DMS114 treated with DMSO at 0.1 percent for 48 hours (cell line): Measurements from ENCODE around the gene DIP2C.

Experiments
- DNase-seq: peaks from one replicate; lab custom pipeline; 2025; ENCODE audit not compliant: unreplicated experiment; lab: John Stamatoyannopoulos, UW

DIP2C gene

DNA sequence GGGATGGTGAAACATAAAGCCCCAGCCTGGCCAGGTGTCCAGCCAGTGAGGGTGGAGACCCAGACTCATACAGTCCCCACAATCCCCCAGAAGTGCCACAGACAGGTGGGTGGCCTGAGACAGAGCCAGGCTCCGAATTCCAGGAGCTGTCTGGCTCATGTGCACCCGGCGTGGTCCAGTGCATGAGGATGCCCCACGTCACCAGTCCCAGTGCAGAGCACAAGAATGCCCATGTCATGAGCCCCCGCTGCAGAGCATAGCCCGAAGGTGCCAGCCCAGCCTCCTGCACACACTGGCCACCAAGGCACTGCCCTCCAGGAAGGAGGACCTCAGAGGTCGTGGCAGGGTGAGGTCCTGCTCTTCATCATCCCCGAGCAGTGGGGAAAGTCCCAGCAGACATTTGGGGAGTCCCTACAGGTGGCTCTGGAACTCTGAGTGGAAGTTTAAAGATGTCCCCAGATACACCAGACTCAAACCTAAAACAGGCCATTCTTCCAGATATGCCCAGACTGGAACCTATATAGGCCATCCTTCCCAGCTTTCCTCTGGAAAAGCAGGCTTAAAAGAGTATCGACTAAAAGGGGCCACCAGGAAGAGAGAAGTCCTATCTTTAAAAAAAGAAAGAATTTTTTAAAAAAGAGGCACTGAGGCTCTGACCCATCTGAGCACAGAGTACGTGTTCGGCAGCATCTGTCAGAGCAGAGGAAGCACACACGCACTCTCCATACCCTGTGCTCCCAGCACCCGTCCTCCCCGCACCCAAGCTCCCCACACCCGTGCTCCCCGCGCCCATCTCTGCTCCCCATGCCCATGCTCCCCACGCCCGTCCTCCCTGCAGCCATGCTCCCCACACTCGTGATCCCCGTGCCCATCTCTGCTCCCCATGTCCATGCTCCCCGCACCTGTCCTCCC lies 11.5 kb downstream of the DIP2C start:
- no peak for DNase-seq

DNA sequence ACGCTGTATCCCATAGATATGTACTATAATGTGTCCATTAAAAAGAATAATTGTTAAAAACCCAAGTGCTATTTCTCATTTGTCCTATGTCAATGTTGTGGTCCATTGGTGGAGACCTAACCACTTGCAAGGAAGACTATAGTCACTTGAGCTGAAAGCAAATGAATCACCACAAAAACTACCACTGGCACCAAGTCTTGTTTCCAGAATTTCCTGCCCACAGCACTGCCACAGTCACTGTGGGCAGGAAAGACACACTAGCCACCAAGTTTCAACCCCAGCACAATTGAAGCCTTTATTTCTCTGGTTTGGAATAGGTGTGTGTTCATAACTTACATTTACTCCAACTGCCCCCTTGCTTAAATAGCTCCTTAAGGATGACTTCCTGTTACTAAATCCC lies 12.4 kb downstream of the DIP2C start:
- DNase-seq = no peak

DNA sequence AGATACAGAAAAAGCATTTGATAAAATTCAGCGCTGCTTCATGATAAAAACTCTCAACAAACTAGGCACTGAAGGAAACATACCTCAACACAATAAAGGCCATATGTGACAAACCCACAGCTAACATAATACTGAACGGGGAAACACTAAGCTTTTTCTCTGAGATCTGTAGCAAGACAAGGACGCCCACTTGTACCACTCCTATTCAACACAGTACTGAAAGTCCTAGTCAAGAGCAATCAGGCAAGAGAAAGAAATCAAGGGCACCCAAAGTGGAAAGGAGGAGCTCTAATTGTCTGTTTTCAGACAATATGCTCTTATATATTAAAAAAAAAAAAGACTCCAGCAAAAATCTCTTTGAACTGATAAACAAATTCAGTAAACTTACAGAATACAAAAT lies 13.3 kb downstream of the DIP2C start:
- no peak for DNase-seq

DNA sequence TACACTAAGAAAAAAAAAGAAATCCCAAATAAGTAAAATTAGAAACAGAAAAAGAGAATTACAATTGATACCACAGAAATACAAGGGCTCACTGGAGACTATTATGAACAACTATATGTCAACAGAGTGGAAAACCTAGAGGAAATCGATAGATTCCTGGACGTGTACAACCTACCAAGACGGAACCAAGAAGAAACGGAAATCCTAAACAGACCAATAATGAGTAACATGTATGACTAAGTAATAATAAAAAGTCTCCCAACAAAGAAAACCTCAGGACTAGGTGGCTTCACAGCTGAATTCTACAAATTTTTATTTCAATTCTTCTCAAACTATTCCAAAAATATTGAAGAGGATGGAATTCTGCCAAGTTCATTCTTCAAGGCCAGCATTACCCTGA lies 13.9 kb downstream of the DIP2C start:
- no peak for DNase-seq

DNA sequence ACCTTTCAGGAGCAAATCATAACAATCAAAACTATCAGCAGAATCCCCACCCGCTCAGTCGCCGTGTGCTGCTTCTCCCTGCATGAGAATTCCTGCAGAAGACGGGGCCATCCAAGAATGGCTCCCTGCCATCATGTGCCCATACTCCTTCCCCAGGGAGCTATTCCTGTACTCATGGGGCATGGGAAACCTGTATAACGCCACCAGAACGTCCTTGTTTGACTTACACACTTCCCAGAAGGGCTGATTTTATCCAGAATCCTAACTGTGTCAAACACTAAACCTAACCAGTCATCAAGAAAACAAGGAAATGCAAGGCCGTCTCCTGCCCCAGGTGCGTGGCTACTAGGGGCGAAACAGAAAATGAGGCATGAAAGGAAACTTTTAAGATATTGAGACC lies 16.0 kb downstream of the DIP2C start:
- DNase-seq = no peak

DNA sequence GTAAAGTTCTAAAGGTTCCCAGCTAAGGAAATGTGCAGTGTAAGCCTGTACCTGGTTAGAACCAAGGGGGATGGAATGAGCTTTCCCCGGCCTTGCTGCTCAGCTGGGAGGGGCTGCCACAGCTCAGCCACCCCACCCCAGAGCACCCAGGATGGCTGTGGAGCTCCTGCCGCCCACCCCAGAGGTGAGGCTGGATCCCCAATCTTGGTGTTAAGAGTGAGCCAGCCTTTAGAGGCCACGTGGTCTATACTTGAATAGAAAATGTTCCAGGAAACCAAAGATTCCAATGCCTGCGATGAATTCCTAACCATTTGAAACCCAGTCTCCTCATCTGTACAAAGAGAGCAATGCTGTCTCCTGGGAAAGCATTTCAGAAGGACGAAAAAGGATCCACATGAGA lies 16.5 kb downstream of the DIP2C start:
- no peak for DNase-seq

DNA sequence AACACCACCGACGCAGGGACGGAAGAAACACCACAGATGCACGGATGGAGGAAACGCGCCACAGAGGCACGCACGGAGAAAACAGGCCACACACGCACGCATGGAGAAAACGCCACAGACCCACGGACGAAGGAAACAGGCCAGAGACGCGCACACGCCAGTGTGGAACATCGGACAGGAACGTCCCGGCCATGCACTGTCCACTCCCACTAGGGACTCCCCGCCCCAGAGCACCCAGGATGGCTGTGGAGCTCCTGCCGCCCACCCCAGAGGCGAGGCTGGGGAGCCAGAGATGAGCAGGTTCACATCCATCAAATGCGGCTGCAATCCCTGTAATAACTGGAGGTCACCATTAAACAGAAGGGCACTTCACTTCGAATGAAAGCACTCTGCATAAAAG lies 17.3 kb downstream of the DIP2C start:
- no peak for DNase-seq

DNA sequence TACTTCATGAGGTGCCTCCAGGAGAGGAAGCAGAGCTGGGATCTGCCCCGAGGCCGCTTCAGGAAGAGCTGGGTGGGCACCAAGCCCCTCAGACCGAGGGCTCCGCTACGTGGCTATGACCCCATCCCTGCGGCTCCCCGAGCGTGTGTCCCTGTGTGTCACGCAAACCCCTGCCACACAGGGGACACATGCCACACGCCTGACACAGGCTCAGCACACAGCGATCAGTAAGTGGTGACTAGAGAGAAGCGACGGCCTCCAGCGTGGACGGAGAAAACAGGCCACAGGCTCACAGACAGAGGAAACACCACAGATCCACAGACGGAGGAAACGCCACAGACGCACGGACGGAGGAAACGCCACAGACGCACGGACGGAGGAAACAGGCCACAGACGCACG lies 18.5 kb downstream of the DIP2C start:
- no peak for DNase-seq

DNA sequence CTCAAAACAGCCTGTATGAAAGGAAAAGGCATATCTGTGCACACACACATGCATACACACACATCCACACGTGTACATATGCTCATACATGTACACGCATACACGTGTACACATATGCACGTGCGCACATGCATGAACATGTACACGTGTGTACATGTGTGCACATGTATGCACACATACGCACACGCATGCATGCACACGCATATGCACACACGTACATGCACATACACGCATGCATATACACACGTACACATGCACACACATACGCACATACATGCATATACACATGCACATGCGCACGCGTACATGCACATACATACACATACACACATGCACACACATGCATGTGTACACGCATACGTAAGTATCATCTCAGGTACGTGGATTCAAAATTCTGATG lies 19.4 kb downstream of the DIP2C start:
- DNase-seq = no peak

DNA sequence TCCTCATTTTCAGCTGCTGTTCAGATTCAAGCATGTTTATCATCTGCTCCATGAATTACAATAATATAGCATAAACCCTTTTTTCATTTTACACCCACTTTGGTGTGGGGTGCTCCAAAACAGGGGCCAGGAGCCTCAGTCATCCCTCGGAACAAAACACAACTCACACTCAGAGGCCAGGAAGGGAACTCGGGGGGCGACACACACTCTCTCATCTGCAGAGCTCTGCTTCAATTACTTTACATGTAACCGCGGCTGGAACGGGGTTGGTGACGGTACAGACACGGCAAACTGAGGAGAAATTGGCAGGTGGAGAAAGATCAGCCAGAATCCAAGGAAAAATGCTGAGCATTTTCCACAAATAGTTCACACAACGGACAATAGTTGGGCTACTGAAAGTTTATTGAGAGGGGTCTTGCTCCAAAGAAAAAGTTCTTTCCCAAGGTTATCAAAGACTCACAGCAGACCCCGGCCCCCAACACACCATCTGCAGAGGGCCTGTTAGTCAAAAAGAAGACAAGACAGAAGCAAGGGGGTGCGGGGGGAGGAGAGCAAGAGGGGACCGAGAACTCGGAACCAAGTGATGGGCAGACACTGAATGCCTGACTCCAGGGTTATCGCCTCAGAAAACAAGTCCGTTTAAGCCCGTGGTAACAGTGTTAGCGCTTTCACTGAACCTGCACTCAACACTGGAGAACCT lies 20.5 kb downstream of the DIP2C start:
- DNase-seq = no peak

DNA sequence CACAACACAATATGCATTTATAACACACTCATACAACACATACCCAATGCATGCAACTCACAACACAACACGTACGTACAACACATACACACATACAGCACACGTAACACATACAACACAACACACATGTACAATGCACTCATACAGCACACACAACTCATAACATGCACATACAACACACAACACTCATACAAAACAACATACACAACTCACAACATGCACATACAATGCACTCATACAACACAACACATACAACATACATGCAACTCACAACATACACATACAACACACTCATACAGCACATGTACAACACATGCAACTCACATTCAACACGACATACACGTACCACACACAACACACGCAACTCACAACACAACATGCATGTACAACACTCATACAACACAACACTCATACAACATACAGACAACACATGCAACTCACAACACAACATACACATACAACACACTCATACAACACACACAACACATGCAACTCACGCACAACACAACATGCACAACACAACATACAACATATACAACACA lies 21.8 kb downstream of the DIP2C start:
- no peak for DNase-seq

DNA sequence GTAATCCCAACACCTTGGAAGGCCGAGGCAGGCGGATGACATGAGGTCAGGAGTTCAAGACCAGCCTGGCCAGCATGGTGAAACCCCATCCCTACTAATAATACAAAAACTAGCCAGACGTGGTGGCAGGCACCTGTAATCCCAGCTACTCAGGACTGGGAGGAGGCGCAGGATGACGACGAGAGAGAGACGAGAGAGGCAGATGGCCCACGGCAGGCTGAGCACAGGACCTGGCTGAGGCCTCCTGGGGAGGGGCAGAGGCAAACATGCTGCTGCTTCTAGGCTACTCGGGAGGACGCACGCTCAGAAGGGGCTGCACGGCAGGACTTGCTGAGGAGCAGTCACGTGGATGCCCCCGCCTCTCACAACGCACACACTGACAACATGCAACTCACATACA lies 22.4 kb downstream of the DIP2C start:
- DNase-seq = no peak

DNA sequence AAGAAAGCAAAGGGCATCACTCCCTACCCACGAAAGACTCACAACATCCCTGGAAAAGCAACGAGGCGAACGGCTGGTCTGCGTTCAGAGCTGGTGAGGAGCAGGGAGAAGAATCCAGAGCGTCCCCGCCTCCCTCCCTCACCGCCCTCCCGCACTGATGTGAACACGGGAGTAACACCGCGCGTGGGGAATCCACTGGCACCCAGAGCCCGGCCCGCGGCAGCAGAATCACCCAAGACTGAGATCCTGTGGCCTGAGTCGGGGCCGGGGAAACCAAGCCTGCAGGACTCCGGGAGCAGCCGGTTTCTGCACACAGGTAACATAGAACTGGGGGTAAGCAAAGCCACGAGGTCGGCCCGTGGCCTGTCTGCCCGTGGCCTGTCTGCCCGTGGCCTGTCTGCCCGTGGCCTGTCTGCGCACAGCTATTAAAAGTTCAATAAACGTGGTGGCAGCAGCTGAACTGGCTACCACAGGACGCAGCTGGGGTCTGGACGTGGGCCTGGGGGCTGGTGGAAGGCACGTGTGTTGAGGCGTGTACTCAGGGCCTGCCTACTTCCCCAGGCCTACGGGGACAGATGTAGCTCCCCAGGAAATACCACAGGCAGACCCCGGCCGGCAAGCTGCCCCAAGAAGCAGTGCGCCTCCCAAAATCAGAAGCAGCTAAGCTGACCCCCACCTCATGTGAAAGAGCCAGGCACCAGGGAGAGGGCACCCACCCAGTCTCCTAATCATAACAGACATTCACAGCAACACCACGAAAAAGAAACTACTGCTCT lies 23.0 kb downstream of the DIP2C start:
- no peak for DNase-seq

DNA sequence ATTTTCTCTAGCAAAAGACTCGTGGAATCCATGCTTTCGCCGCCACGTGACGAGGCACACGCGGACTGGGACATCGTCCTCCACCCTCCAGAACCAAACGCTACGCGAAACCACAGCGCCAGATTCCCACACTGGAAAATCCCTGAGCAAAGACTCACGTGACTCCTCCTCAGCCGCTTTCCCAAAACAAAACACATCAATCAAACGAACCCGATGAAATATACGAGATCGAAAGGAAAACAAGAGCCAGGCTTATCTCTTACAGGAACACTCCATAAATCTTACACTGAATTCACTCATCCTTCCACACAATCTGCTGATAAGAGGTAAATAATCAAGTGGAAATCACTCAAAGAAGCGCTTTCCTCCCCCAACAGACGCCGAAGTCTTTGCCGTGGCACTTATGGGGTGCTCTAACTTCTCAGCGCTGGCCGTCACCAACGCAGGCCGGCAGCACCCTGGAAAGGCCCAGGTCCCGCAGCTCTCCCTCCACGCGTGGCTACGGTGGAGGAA lies 23.8 kb downstream of the DIP2C start:
- DNase-seq = no peak

DNA sequence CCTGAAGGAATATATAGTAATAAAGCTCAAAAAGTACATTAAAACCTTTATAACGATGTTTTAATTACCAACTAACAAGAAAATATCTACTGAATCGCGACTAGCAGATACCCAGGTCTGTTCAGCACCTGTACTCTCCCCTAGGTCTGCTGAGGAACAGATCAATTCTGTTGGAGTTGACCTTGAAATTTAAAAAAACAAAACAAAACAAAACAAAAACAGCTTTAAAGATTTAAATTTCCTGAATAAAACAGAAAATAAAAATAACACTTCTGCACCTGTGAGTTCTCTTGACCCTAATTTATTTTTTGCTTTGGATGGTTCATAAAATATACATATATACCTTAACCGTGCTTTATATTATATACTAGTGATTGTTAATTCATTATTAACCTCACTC lies 24.6 kb downstream of the DIP2C start:
- no peak for DNase-seq

DNA sequence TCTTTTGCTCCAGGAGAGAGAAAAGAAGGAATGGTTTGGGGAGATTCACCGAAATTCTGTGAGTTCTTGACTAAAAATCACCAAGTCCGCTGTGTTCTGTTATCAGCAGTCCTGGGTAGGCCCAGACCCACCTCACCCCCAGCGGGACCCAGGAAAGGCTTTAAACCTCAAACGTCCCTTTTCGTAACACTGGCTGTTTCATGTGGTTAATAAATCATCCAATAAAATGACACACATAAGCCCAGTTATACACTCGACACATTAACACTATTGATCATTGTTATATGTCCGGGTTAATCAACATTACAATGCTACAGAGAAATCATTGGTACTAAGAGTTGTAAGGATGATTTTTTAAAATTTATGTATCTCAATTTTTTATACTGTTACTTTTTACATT lies 25.2 kb downstream of the DIP2C start:
- no peak for DNase-seq

DNA sequence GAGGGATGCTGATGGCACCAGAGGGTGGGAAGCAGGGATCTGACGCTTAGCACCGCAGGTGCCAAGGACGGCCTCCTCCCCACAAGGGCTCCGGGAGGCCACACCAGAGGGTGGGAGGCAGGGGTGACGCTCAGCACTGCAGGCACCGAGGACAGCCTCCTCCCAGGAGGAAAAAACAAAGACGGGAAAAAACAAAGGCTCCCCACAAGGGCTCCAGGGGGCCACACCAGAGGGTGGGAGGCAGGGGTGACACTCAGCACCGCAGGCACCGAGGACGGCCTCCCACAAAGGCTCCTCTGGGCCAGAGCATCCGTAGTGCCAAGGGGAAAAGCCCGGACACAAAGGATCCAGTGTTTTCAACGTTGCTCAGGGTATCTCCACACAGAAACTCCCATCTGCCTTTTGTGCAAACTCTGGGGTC lies 25.6 kb downstream of the DIP2C start:
- DNase-seq = no peak

DNA sequence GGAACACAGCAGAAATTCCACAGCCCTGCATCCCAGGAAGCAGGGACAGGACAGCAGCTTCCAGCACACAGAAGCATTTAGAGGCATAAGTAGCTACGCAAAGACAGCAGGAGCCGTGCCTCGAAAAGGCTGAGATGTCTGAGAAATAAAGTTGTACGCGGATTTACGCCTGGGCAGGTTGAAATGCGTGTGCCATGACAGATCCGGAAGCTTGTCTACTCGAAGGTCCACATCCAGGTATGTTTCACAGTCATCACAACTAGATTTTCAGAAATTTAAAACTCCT lies 26.1 kb downstream of the DIP2C start:
- no peak for DNase-seq

DNA sequence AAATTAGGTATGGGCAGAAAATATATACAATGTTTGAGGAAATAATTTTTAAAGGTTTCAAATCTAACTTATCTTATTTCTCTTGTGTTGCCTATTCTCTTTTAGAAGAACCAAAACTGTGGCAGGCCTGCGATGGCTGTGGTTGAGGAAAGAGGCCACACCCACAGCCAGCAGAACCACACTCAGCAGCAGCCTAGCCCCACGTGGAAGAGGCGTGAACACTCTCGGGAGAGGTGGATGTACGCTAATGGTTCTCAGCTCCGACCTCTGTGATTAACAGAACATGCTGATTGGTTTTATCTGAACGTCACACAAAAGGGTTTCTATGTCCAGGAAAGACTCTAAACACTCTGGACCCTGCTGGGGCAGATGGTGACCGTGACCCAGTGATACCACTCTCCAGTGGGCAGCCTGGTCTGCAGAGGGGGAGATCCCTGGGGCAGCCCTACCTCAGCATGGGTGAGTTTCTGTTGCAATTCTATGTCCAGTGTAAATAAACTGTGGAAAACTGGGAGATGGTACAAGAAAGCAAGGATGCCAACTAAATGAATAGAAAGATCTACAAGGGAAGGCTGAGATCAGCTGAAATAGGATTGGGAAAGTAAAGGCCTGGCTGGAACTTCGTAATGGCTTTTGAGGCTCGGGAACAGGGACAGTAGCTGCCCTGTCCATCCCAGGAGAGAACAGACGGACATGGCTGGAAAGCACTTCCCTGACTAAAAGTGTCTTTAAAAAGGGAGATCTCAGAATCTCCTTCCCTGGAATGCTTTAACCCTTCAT lies 26.6 kb downstream of the DIP2C start:
- no peak for DNase-seq

DNA sequence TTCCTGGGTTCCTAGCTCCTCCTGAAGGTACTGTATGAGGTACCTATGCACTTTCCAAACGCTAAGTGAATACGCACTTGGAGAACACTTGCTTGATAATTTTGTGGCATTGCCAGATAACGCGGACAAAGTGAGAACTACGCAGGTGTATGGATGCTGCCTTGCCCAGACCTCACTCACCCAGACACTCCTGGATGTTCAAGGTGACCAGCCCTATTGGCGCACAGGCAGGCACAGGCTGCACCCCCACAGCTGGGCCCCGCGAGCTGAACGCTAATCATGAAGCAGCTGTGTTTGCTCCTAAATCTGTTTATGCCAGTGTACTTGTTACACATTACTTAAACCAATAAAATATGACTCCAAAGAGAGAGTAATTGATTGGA lies 27.3 kb downstream of the DIP2C start:
- DNase-seq = no peak
